NCI-H146 treated with DMSO at 0.1 percent for 48 hours (cell line): ENCODE measurements around the gene UNC5A.

Experiments
- DNase-seq: peaks from one replicate; lab custom pipeline; 2025; ENCODE audit not compliant: unreplicated experiment; lab: John Stamatoyannopoulos, UW

Gene UNC5A

GRCh38 chr5:176810081-176810597 lies at the start of gene UNC5A:
TSS of gene UNC5A (plus strand) at chr5:176810559. CDS start at chr5:176810751, 192 bp downstream.
- no peak for DNase-seq

GRCh38 chr5:176761755-176762154 lies 48.6 kb upstream of the UNC5A start:
- no peak for DNase-seq

GRCh38 chr5:176762489-176762888 lies 47.9 kb upstream of the UNC5A start:
- DNase-seq = no peak

- no peak for DNase-seq
These were observed 44.7 kb upstream of the UNC5A start for GRCh38 chr5:176765687-176766086.

- no peak for DNase-seq
These were observed 42.0 kb upstream of the UNC5A start for GRCh38 chr5:176768174-176768970.

GRCh38 chr5:176769911-176770310 lies 40.4 kb upstream of the UNC5A start:
- no peak for DNase-seq

GRCh38 chr5:176770431-176770830 lies 39.9 kb upstream of the UNC5A start:
- DNase-seq = no peak

GRCh38 chr5:176771102-176771845 lies 39.1 kb upstream of the UNC5A start:
- no peak for DNase-seq

- no peak for DNase-seq
These were observed 37.8 kb upstream of the UNC5A start for GRCh38 chr5:176772271-176773210.

GRCh38 chr5:176773408-176774035 lies 36.8 kb upstream of the UNC5A start:
- no peak for DNase-seq

- DNase-seq = no peak
These were observed 35.9 kb upstream of the UNC5A start for GRCh38 chr5:176774216-176775171.

- no peak for DNase-seq
These were observed 35.0 kb upstream of the UNC5A start for GRCh38 chr5:176775409-176775808.

- DNase-seq = no peak
These were observed 34.1 kb upstream of the UNC5A start for GRCh38 chr5:176776141-176776865.

- DNase-seq = no peak
These were observed 33.4 kb upstream of the UNC5A start for GRCh38 chr5:176776916-176777315.

- no peak for DNase-seq
These were observed 31.4 kb upstream of the UNC5A start for GRCh38 chr5:176778921-176779465.

GRCh38 chr5:176779537-176779936 lies 30.8 kb upstream of the UNC5A start:
- no peak for DNase-seq

GRCh38 chr5:176780176-176781053 lies 29.9 kb upstream of the UNC5A start:
- no peak for DNase-seq

- no peak for DNase-seq
These were observed 29.3 kb upstream of the UNC5A start for GRCh38 chr5:176781054-176781375.
